ENCODE measurements around the gene ARHGEF10L. TPM values are rescaled to one million over a fixed set of nuclear protein-coding genes. Genes with fewer than 3 reads are reported as not detected.

The ARHGEF10L gene
- total and polyA plus RNA-seq, 5 donors from 2014 or later, result not detected

GRCh38 chr1:17596186-17596585 lies 56.7 kb downstream of the ARHGEF10L start:
- Mint-ChIP-seq H3K36me3 (no peaks in the 10 kb centered on the region), H3K4me1 (peaks cover 0 to 2% (median 0%) of the 10 kb centered on the region in 4 donors), H3K4me3 (no peak overlapping the region), H3K9me3 (no peaks in the 10 kb centered on the region), H3K27ac (no peak overlapping the region), H3K27me3 (peaks cover 5% of the 10 kb centered on the region)
- no peak for ATAC-seq (ENCODE audit: low read depth in 2 of 2)
- H3K36me3 ChIP-seq (ENCODE audit: control insufficient read depth, insufficient read depth, low read length), result no peaks in the 10 kb centered on the region
- no peaks in the 10 kb centered on the region for H3K4me1 ChIP-seq (ENCODE audit: control insufficient read depth, insufficient read depth, low read length, poor library complexity, severe bottlenecking)
- no peak overlapping the region for H3K27ac ChIP-seq (ENCODE audit: insufficient read depth, low read length, poor library complexity, severe bottlenecking)
- no peak for DNase-seq
- H3K4me3 ChIP-seq (ENCODE audit: low read depth, low read length), result no peak overlapping the region
- no peaks in the 10 kb centered on the region for H3K27me3 ChIP-seq (ENCODE audit: control insufficient read depth, insufficient read depth, low read length)
- no peaks in the 10 kb centered on the region for H3K9me3 ChIP-seq (ENCODE audit: control insufficient read depth in 2 of 2, low read length in 2 of 2)

DNA sequence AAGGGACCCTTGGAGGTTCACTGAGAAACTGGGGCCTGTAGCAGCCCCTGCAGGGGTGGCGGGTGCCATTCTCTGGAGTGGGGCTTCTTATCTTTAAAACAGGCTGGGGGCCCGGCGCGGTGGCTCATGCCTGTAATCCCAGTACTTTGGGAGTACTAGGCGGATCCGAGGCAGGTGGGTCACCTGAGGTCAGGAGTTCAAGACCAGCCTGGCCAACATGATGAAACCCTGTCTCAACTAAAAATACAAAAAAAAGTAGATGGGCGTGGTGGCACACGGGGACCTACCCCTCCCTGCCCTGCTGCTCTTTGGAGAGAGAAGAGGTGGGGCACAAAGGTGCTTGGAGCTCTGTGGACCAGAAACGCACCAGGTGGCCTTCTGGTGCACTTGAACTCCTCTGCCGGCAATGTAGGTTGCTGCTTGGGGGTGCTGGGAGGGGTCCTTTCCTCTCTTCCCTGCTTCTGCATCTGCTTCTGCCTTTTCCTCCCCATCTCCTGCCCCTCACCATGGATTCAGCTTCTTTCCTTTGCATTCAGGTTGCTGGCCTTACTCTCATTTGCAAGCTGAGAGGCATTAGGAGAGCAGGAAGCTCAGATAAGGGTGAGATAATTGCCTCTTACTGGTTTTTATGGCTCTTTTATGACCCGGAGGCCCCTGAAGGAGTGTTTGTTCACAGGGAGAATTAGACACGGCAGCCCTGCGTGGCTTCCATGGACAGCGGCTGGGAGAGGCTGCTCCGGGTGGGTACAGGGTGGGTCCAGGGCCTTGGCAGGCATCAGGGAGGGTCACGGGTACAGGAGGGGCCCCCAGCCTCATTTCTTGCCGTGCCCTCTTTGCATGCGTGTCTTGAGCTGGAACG lies 57.4 kb downstream of the ARHGEF10L start:
- Histone ChIP-seq H3K4me3 (ENCODE audit: low read depth, low read length) (no peak overlapping the region), H3K9me3 (ENCODE audit: control insufficient read depth in 2 of 2, low read length in 2 of 2) (no peaks in the 10 kb centered on the region), H3K27ac (ENCODE audit: insufficient read depth, low read length, poor library complexity, severe bottlenecking) (no peak overlapping the region), H3K36me3 (ENCODE audit: control insufficient read depth, insufficient read depth, low read length) (no peaks in the 10 kb centered on the region), H3K4me1 (ENCODE audit: control insufficient read depth, insufficient read depth, low read length, poor library complexity, severe bottlenecking) (no peaks in the 10 kb centered on the region), H3K27me3 (ENCODE audit: control insufficient read depth, insufficient read depth, low read length) (no peaks in the 10 kb centered on the region)
- no peak overlapping the region for H3K27ac Mint-ChIP-seq
- H3K27me3 Mint-ChIP-seq, result peaks cover 5% of the 10 kb centered on the region
- ATAC-seq (ENCODE audit: low read depth in 2 of 2), result no peak
- H3K4me1 Mint-ChIP-seq, result peaks cover 0 to 2% (median 0%) of the 10 kb centered on the region in 4 donors
- no peak for DNase-seq
- H3K4me3 Mint-ChIP-seq, result no peak overlapping the region
- H3K9me3 Mint-ChIP-seq, result no peaks in the 10 kb centered on the region
- no peaks in the 10 kb centered on the region for H3K36me3 Mint-ChIP-seq

GRCh38 chr1:17597651-17598050 lies 58.2 kb downstream of the ARHGEF10L start:
- Mint-ChIP-seq H3K27ac (no peak overlapping the region), H3K4me3 (no peak overlapping the region), H3K4me1 (peaks cover 0 to 2% (median 0%) of the 10 kb centered on the region in 4 donors), H3K36me3 (no peaks in the 10 kb centered on the region), H3K27me3 (peaks cover 5% of the 10 kb centered on the region), H3K9me3 (no peaks in the 10 kb centered on the region)
- DNase-seq (no peak), ATAC-seq (ENCODE audit: low read depth in 2 of 2) (no peak)
- no peak overlapping the region for H3K27ac ChIP-seq (ENCODE audit: insufficient read depth, low read length, poor library complexity, severe bottlenecking)
- no peaks in the 10 kb centered on the region for H3K4me1 ChIP-seq (ENCODE audit: control insufficient read depth, insufficient read depth, low read length, poor library complexity, severe bottlenecking)
- no peaks in the 10 kb centered on the region for H3K36me3 ChIP-seq (ENCODE audit: control insufficient read depth, insufficient read depth, low read length)
- no peaks in the 10 kb centered on the region for H3K27me3 ChIP-seq (ENCODE audit: control insufficient read depth, insufficient read depth, low read length)
- no peaks in the 10 kb centered on the region for H3K9me3 ChIP-seq (ENCODE audit: control insufficient read depth in 2 of 2, low read length in 2 of 2)
- H3K4me3 ChIP-seq (ENCODE audit: low read depth, low read length), result no peak overlapping the region

DNA sequence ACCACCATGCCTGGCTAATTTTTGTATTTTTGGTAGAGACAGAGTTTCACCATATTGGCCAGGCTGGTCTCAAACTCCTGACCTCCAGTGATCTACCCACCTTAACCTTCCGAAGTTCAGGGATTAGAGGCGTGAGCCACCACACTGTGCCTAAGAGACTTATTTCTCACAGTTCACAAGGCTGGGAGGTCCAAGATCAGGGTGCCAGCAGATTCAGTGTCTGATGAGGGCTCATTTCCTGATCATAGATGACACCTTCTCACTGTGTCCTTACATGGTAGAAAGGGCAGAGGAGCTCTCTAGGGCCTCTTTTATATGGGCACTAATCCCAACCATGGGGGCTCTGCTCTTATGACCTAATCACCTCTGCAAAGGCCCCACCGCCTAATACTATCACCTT lies 58.8 kb downstream of the ARHGEF10L start:
- H3K36me3 ChIP-seq (ENCODE audit: control insufficient read depth, insufficient read depth, low read length), result no peaks in the 10 kb centered on the region
- H3K27me3 ChIP-seq (ENCODE audit: control insufficient read depth, insufficient read depth, low read length), result no peaks in the 10 kb centered on the region
- Mint-ChIP-seq H3K36me3 (no peaks in the 10 kb centered on the region), H3K4me3 (no peak overlapping the region), H3K4me1 (peaks cover 0 to 2% (median 0%) of the 10 kb centered on the region in 4 donors), H3K27me3 (peaks cover 2% of the 10 kb centered on the region), H3K9me3 (no peaks in the 10 kb centered on the region), H3K27ac (no peak overlapping the region)
- H3K4me1 ChIP-seq (ENCODE audit: control insufficient read depth, insufficient read depth, low read length, poor library complexity, severe bottlenecking), result no peaks in the 10 kb centered on the region
- no peak for DNase-seq
- no peak for ATAC-seq (ENCODE audit: low read depth in 2 of 2)
- no peak overlapping the region for H3K27ac ChIP-seq (ENCODE audit: insufficient read depth, low read length, poor library complexity, severe bottlenecking)
- H3K4me3 ChIP-seq (ENCODE audit: low read depth, low read length), result no peak overlapping the region
- H3K9me3 ChIP-seq (ENCODE audit: control insufficient read depth in 2 of 2, low read length in 2 of 2), result no peaks in the 10 kb centered on the region

- peaks cover 0 to 2% (median 0%) of the 10 kb centered on the region in 4 donors for H3K4me1 Mint-ChIP-seq
- no peaks in the 10 kb centered on the region for H3K36me3 ChIP-seq (ENCODE audit: control insufficient read depth, insufficient read depth, low read length)
- ATAC-seq (ENCODE audit: low read depth in 2 of 2) (no peak), DNase-seq (no peak)
- H3K4me3 ChIP-seq (ENCODE audit: low read depth, low read length), result no peak overlapping the region
- no peak overlapping the region for H3K27ac Mint-ChIP-seq
- no peak overlapping the region for H3K4me3 Mint-ChIP-seq
- H3K27ac ChIP-seq (ENCODE audit: insufficient read depth, low read length, poor library complexity, severe bottlenecking), result no peak overlapping the region
- H3K27me3 ChIP-seq (ENCODE audit: control insufficient read depth, insufficient read depth, low read length), result no peaks in the 10 kb centered on the region
- H3K4me1 ChIP-seq (ENCODE audit: control insufficient read depth, insufficient read depth, low read length, poor library complexity, severe bottlenecking), result no peaks in the 10 kb centered on the region
- no peaks in the 10 kb centered on the region for H3K9me3 Mint-ChIP-seq
- no peaks in the 10 kb centered on the region for H3K27me3 Mint-ChIP-seq
- no peaks in the 10 kb centered on the region for H3K9me3 ChIP-seq (ENCODE audit: control insufficient read depth in 2 of 2, low read length in 2 of 2)
- no peaks in the 10 kb centered on the region for H3K36me3 Mint-ChIP-seq
Measured at GRCh38 chr1:17599291-17599953, 59.9 kb downstream of the ARHGEF10L start.

DNA sequence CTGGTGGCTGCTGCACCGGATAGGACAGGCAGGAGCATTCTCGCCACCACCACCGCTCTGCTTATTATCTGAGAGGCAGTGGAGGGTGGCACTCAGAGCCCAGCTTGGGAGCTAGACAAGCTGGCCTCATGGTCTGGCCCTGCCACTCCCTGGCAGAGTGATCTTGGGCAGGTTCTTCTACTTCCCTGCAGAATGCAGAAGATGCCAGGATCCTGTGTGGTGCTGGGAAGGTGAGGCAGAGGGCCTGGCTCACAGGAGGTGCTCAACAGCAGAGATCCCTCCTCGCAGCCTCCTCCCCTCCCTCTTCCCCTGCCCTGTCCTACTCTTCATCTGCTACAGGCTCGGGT lies 60.4 kb downstream of the ARHGEF10L start:
- Histone ChIP-seq H3K4me3 (ENCODE audit: low read depth, low read length) (no peak overlapping the region), H3K27me3 (ENCODE audit: control insufficient read depth, insufficient read depth, low read length) (no peaks in the 10 kb centered on the region), H3K4me1 (ENCODE audit: control insufficient read depth, insufficient read depth, low read length, poor library complexity, severe bottlenecking) (no peaks in the 10 kb centered on the region), H3K9me3 (ENCODE audit: control insufficient read depth in 2 of 2, low read length in 2 of 2) (no peaks in the 10 kb centered on the region), H3K36me3 (ENCODE audit: control insufficient read depth, insufficient read depth, low read length) (no peaks in the 10 kb centered on the region), H3K27ac (ENCODE audit: insufficient read depth, low read length, poor library complexity, severe bottlenecking) (no peak overlapping the region)
- Mint-ChIP-seq H3K9me3 (no peaks in the 10 kb centered on the region), H3K36me3 (no peaks in the 10 kb centered on the region), H3K4me1 (no peaks in the 10 kb centered on the region), H3K4me3 (no peak overlapping the region), H3K27me3 (no peaks in the 10 kb centered on the region), H3K27ac (no peak overlapping the region)
- DNase-seq (no peak), ATAC-seq (ENCODE audit: low read depth in 2 of 2) (no peak)

- Mint-ChIP-seq H3K27me3 (no peaks in the 10 kb centered on the region), H3K27ac (no peak overlapping the region), H3K36me3 (no peaks in the 10 kb centered on the region), H3K4me3 (no peak overlapping the region), H3K9me3 (no peaks in the 10 kb centered on the region), H3K4me1 (no peaks in the 10 kb centered on the region)
- DNase-seq (no peak), ATAC-seq (ENCODE audit: low read depth in 2 of 2) (no peak)
- no peaks in the 10 kb centered on the region for H3K27me3 ChIP-seq (ENCODE audit: control insufficient read depth, insufficient read depth, low read length)
- H3K36me3 ChIP-seq (ENCODE audit: control insufficient read depth, insufficient read depth, low read length), result no peaks in the 10 kb centered on the region
- no peaks in the 10 kb centered on the region for H3K4me1 ChIP-seq (ENCODE audit: control insufficient read depth, insufficient read depth, low read length, poor library complexity, severe bottlenecking)
- H3K4me3 ChIP-seq (ENCODE audit: low read depth, low read length), result no peak overlapping the region
- H3K9me3 ChIP-seq (ENCODE audit: control insufficient read depth in 2 of 2, low read length in 2 of 2), result no peaks in the 10 kb centered on the region
- no peak overlapping the region for H3K27ac ChIP-seq (ENCODE audit: insufficient read depth, low read length, poor library complexity, severe bottlenecking)
Measured at GRCh38 chr1:17600321-17600720, 60.8 kb downstream of the ARHGEF10L start.

Measured in CD4-positive, CD25-positive, alpha-beta regulatory T cell (primary cell).